Measurements from ENCODE around the gene ST3GAL4.
"Not testable (repeated sequence)": the region's sequence is repeated elsewhere in the genome, so short reads cannot be mapped to it uniquely, and the experiment has no call there.

DNA sequence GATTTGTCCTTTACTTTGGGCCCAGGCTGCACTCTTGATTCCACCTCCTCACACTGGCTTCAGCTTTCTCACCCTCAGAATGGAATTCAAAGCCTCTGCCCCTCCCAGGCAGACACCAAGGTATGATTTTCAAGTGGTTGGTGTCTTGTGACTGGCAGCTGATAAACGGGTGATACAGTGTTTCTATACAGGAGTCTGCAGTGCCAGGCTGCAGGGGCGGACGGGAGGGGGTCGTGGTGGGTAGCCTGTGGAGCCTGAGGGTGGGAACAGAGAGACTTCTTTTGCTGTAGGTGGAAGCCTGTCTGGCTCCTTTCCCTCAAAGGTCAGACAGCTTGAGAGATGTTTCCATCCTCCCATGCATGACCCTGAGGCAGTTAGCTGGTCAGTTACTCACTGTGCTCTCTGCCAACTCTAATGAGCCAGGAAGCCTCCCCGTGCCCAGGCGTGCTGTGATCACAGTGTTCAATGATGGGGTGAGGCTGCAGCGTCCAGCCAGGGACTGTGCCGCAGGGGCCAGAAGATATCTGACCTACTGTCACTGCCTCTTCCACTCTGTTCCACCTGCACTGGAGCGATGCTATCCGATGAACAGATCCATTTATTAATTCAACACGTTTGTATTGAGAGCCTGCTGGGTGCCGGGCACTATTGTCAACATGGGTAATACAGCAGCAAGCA is 18.0 kb downstream of the ST3GAL4 start:
- not testable (repeated sequence) for TF ChIP-seq POLR2AphosphoS5, CTCF, EP300, POLR2A (IDR thresholded peaks at IDR 0.05)
